IPS-NIHi11 (cell line): ENCODE data around the gene MINDY2.
"Not testable (repeated sequence)": the region's sequence is repeated elsewhere in the genome, so short reads cannot be mapped to it uniquely, and the experiment has no call there.

Experiments
- DNase-seq: peaks from one replicate; pipeline ENCODE4 v3.0.0; 2012; ENCODE audit warnings: mixed read lengths, low spot score

The MINDY2 gene

DNA sequence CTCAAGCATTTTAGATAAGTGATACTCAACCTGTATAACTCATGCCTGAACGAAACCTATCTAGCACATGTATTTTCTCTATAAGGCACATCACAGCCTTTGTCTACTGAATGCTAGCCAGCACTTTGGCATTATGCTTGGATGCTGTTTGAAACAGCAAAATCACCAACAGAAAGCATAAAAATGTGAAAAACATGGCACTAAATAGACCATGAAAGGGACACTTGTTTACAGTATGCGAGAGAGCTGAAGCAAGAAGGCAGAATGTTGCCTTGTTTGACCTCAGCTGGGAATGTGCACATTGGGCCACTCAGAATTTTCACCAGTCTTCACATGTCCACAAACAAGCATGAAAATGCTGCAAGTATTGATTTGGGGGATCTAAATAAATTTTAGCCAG lies 59.5 kb downstream of the MINDY2 start:
- no peak for DNase-seq

DNA sequence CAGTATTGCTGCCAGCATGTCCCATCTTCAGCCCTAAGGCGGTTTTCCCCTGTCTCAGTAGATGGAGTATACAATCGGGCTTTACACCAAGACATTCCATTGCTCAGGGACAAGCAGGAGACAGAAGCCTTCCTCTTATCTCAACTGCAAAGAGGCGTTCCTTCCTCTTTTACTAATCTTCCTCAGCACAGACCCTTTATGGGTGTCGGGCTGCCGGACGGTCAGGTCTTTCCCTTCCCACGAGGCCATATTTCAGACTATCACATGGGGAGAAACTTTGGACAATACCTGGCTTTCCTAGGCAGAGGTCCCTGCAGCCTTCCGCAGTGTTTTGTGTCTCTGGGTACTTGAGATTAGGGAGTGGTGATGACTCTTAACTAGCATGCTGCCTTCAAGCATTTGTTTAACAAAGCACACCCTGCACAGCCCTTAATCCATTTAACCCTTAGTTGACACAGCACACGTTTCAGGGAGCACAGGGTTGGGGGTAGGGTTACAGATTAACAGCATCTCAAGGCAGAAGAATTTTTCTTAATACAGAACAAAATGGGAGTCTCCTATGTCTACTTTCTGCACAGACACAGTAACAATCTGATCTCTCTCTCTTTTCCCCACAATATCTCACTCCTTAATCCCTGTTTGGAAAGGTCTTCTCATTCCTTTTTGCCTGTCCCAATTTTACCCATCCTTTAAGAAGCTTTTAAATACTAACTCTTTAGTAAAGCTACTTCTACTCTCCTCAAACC lies 62.8 kb downstream of the MINDY2 start:
- DNase-seq: not testable (repeated sequence)

DNA sequence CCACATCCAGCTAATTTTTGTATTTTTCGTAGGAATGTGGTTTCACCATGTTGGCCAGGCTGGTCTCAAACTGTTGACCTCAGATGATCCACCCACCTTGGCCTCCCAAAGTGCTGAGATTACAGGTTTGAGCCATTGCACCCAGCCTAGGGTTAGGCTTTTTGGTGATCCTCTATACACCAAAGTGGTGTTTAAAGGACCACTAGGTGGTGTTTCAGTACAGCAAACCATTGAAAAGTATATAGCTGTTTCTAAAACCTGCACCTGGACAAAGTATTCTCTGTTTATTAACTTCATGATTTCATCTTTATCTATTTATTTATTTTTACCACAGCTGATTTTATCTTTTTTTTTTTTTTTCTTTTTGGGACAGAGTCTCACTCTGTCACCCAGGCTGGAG lies 68.4 kb downstream of the MINDY2 start:
- peak; percentile 24 for DNase-seq

DNA sequence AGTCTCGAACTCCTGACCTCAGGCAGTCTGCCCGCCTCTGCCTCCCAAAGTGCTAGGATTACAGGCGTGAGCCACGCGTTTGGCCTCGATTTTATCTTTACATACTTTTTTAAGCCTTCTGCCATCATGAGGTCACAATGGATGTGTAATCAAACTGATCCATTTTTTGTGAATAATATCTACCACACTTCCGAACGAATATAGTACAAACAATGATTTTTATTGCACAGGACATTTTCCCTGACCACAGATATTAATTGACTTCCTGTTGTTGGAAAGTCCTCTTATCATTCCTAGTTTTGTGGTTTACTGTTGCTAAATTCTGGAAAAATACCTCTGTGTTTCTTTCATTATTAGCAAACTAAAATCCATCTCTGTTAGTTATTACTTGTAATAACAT lies 68.9 kb downstream of the MINDY2 start:
- no peak for DNase-seq

DNA sequence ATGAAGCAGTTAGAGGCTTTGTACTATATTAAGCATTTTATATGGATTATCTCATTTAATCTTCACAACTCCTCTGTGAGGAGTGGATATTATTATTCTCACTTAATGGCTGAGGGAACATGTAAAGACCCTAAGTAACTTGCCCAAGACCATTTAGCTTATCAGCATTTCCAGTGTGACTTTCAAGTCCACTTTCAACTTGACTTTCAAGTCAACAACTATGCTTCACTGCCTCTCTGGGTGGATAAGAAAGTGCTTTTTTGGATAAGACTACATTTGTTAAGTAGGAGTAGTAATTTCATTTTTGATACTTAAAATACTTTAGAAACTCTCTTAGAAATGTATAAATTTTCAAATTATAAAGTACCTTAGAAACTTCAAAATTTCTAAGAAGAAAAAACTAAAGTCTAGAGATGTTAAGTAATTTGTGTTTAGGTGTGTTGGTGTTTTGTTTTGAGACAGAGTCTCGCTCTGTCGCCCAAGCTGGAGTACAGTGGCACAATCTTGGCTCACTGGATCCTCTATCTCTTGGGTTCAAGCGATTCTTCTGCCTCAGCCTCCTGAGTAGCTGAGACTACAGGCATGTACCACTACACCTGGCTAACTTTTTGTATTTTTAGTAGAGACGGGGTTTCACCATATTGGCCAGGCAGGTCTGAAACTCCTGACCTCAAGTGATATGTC lies 71.8 kb downstream of the MINDY2 start:
- DNase-seq: no peak

GRCh38 chr15:58851205-58851604 lies 80.1 kb downstream of the MINDY2 start:
- not testable (repeated sequence) for DNase-seq

GRCh38 chr15:58852347-58852746 lies 81.2 kb downstream of the MINDY2 start:
- peak; percentile 17 for DNase-seq

DNA sequence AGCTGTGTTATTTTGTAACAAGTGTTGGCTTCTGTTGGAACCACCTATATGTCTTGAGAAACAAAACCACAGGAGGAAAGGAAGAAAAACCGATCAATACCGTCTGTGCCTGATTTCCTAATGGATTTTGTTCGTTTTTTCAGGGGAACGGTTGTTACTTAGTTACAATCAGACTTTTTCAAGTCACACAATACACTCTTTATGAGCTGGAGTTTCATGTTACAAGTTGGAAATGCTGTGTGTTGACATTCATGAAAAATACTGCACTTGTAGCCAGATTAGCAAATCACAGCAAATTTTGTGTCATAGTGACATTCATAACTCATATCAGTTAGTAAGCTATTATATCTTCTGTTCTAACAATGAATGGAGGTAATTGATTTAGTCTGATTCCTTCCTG lies 83.5 kb downstream of the MINDY2 start:
- no peak for DNase-seq

DNA sequence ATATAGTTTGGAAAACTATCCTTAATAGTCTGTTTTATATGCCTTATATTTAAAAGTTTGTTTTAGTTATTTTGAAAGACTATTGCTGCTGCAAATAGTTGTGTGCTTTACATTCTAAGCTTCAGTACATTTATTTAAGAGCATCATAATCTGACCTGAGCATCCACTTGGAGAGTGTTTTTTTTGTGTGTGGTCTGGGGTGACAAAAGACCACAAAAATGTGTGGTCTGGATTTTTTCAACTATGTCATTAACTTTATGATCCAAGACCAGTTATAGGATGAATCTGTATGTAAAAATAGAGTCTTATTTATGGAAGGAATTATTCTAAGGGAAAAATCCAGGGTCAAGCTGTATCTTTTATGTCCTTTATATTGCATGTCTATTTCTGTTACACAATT lies 85.0 kb downstream of the MINDY2 start:
- no peak for DNase-seq

GRCh38 chr15:58856621-58857020 lies 85.5 kb downstream of the MINDY2 start:
- DNase-seq: not testable (repeated sequence)

DNA sequence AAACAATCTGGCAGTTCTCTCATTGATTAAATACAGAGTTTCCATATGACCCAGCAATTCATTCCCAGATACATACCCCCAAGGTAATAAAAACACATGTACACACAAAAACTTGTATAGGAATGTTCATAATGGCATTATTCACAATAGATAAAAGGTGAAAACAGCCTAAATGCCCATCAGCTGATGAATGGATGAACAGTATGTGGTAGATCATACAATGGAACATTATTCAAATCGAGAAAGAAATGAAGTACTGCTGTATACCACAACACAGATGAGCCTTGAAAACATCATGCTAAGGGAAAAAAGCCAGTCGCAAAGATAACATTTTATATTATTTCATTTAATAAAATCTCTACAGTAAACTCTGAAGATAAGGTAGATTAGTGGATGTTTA lies 91.2 kb downstream of the MINDY2 start:
- DNase-seq: no peak

DNA sequence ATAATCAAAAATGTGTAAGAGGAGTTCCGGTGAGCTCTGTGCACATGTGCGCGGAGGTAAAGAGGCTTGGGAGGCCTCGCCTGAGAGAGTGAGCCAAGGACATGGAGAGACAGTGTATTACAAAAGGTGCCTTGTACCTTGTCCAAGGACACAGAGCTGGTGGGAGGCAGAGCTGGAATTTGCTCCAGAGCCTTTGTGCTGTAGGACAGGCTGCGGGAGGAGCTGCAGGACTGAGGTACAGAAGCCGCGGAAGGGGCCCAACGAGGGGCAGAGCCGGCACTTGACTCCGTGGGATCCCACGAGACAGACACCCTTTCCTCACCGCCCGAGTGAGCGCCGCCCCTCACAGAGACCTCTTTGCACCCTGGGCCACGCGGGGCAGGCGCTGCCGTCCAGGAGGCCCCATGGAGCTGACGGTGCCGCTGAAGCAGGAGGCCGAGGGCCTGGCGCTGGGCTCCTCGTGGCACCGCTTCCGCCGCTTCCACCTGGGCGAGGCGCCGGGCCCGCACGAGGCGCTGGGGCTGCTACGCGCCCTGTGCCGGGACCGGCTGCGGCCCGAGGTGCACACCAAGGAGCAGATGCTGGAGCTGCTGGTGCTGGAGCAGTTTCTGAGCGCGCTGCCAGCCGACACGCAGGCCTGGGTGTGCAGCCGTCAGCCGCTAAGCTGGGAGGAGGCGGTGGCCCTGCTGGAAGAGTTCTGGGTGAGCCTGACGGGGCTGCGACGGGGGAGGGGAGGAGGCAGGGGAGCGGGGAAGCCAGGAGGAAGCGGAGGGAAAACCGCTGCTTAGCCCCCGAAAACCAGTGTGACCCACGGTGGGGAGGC lies 93.7 kb downstream of the MINDY2 start:
- peak; percentile 55 for DNase-seq

GRCh38 chr15:58865425-58865880 lies 94.4 kb downstream of the MINDY2 start:
- no peak for DNase-seq

DNA sequence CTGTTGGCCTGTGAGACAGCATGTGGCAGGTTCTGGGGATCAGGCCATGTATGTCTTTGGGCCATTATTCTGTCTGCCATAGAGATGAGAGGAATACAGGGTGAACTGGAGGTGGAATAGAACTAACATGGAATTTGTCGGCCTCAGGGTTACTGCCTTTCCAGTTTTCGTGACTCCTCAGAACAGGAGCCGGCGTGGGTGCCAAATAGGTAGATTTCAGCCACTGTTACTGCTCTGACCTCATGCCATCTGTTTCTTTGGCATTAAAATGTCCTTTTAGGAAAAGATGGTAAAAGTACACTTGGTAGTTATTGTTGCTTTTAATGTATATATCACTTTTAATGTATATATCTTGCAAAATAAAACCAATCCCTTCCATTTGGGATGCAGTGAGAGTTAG lies 96.8 kb downstream of the MINDY2 start:
- no peak for DNase-seq

GRCh38 chr15:58870451-58870850 lies 99.3 kb downstream of the MINDY2 start:
- no peak for DNase-seq

DNA sequence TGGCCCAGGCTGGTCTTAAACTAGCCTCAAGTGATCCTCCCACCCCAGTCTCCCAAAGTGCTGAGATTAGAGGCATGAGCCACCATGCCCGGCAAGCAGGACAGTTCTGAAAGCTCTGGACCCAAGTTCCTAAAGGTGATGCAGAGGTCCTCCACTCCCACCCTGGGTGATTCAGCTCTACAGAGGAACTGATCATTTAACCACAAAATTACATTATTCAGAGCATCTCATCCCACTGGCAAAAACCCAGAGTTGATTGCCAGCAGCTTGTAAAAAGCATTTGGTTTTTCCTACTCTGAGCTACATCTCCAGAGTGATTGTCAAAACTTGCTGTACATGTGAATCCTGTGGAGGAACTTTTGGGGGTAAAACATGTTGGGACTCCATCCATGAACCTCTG lies 102.2 kb downstream of the MINDY2 start:
- DNase-seq: no peak

DNA sequence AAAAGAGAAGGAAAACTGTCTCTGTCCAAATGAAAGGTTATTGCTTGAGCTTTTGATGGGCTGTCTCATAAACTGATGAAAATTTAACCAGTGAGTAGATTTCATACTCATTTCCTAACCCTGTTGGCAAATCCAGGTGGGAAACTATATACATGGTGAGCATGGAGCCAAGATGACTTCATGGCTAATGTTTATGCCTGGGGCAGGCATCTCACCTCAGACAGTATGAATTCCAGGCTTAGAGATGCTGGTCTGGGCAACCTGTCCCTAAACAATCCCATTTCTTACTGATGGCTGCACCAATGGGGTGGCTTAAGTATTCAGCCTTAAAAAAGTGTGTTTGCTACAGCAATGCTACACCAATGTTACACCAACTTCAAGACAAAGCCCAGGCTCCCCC lies 104.2 kb downstream of the MINDY2 start:
- no peak for DNase-seq

DNA sequence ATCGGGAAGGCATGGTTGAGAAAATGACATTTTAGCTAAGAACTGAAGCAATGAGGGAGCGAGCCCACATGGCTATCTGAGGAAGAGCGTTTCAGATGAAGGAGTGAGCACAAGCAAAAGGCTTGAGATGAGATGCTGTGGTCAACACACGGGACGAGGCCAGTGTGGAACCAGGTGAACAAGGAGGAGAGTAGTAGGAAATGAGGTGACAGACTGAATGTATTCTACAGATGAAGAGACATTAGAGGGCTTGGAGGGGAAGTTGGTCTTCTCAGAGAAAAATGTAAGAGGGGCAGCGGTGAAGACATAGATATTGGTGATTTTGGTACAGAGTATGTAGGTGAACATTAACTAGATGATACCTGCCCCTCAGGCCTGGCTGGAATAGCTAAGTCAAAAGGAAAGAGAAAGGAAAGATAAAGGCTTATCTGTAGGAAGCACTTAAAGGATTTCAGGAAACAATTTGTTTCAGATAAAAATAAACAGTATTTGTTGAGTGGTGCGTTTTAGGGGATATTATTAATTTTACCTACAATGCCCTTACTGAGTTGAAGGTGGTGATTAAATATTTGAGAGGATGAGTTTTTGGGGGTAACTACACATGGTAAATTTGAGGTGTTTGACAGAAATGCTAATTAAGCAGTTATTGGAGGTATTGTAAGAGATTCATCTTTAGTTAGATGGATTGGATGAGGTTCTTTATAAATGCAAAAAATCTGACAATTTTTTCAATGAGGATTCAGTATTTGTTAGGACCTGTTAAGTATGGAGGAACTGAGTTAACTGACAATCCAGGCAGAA lies 105.4 kb downstream of the MINDY2 start:
- no peak for DNase-seq

DNA sequence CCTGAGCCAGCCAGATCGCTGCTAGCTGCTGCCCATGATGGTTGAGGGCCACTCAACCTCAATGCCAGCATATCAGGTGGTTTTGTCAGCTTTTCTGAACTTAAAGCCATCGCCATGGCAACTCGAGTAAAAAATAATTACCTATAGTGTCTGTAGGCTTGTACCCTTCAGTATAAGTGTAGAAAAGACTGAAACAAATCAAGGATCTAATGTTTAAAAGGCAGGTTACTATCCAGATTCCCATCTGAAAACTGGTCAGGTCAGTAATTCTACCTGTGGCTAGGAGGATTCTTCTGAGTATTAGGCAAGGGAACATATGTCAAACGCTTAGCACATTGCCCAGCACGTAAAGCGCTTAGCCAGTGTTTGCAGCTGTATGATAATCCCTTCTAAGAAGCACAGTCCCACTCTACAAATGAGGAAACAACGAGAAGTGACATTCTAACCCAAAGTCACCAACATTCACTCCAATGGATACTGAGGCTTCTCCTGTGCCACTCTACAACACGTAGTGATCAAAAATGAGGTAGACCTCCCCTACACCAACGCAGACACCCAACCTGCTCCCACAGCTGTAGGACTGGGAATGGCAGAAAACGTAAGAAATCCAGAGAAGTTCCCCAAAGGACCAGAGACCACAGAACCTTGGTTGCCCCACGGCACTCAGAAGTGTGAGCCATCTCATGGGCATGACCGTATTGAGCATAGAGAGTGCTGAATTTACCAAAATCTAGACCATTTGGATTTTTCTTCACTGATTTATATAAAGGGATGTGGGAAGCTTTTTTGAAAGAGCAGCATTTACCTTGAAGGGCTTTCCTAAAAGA lies 107.1 kb downstream of the MINDY2 start:
- DNase-seq: no peak

DNA sequence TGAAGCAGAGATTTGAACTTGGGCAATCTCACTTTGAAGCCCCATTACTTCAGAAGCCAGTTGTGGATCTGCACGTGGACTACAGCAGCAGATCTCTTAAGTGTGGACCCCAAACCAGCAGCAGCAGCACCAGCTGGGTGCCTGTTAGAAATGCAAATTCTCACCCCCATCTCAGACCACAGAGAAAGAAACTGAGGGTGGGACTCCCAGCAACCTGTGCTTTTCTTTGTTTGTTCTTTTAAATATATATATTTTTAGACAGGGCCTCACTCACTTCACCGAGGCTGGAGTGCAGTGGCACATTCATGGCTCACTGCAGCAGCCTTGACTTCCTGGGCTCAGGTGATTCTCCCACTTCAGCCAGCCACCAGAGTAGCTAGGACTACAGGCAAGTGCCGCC lies 109.2 kb downstream of the MINDY2 start:
- no peak for DNase-seq

DNA sequence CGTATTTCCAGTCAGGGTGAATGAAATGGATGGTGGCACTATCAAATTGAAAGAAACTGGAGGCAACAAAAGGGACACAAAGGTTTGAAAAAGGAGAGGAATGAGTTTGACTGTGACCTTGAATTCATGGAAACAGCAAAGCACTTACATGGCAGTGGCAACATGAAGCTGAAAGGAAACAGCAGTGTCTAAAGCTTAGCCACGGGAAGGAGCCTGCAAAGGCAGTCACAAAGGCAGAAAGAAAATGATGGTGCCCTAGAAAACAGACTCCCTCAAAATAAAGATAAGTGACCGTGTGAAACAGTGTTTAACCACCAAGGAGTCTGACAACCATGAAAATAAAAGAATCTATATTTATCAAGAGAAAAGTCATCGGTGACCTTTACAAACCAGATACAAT lies 111.1 kb downstream of the MINDY2 start:
- DNase-seq: no peak
